Panc1 (cell line): ENCODE results near the gene FAM210B. TPM values are rescaled to one million over a fixed set of nuclear protein-coding genes. Genes with fewer than 3 reads are reported as not detected.

Experiments used
- ATAC-seq: fragments of 200-7000 bp; cut with Tn5 transposase; 2 replicates; pipeline ENCODE4 v1.9.1; 2020; ENCODE audit warnings: mild to moderate bottlenecking, moderate library complexity
- BruUV-seq: library from RNA; stranded (reverse); fragments of 400-500 nt; replicated peaks from 2 replicates; lab custom pipeline; 2021; lab: Mats Ljungman, UMichigan
- CTCF ChIA-PET: fragments of 300-600 bp; sonication (Branson Sonifier 250); formaldehyde crosslinking; loops from one replicate; lab custom pipeline; 2022; ENCODE audit warnings: antibody characterized with exemption; lab: Charles Lee
- POLR2A ChIA-PET: fragments of 300-600 bp; sonication (Branson Sonifier 250); formaldehyde crosslinking; loops from one replicate; lab custom pipeline; 2022; ENCODE audit warnings: antibody characterized with exemption; lab: Charles Lee
- DNase-seq: peaks from one replicate; pipeline ENCODE4 v3.0.0-alpha.2; 2010; ENCODE audit warnings: low read depth, low spot score
- H3K27ac ChIP-seq: 2 replicates; pipeline ENCODE4 v1.5.1; 2011; ENCODE audit warnings: mild to moderate bottlenecking, low read length, inconsistent platforms
- H3K27me3 ChIP-seq: fragments of 200-500 bp; sonication (Bioruptor generic); 2 replicates; pipeline ENCODE4 v1.6.0; 2014; ENCODE audit warnings: low read length, inconsistent platforms; ENCODE audit not compliant: control insufficient read depth, insufficient read depth
- H3K36me3 ChIP-seq: fragments of 200-500 bp; sonication (Bioruptor generic); 2 replicates; pipeline ENCODE4 v1.5.1; 2014; ENCODE audit warnings: inconsistent platforms, mild to moderate bottlenecking, low read length, moderate library complexity; ENCODE audit not compliant: control insufficient read depth, insufficient read depth
- H3K4me1 ChIP-seq: 2 replicates; pipeline ENCODE4 v1.5.1; 2011; ENCODE audit warnings: inconsistent platforms, mild to moderate bottlenecking, low read length, moderate library complexity; ENCODE audit not compliant: control insufficient read depth, insufficient read depth
- H3K4me3 ChIP-seq, 2 experiments: 2 replicates each; pipeline ENCODE4 v1.5.1; 2011 to 2012; ENCODE audit warnings: low read depth in 2 of 2, low read length in 2 of 2, mild to moderate bottlenecking in 2 of 2, inconsistent platforms in 1 of 2, moderate library complexity in 1 of 2
- H3K9me3 ChIP-seq: fragments of 200-500 bp; sonication (Bioruptor generic); 2 replicates; pipeline ENCODE4 v1.5.1; 2014; ENCODE audit warnings: low read depth, mild to moderate bottlenecking, inconsistent platforms, low read length, moderate library complexity; ENCODE audit not compliant: control insufficient read depth, insufficient read depth
- CTCF ChIP-seq: fragments of 450-650 bp; IDR thresholded peaks from 2 replicates; pipeline ENCODE4 v1.5.1; 2017; ENCODE audit warnings: mild to moderate bottlenecking
- POLR2AphosphoS5 ChIP-seq: IDR thresholded peaks from 2 replicates; pipeline ENCODE4 v1.6.1; 2012; ENCODE audit warnings: mild to moderate bottlenecking, low read depth, low read length, moderate library complexity
- REST ChIP-seq, 2 experiments: IDR thresholded peaks; 2 replicates each; pipeline ENCODE4 v1.6.1; 2011 to 2012; ENCODE audit warnings: low read depth in 2 of 2, control low read depth in 1 of 2, low read length in 1 of 2, mild to moderate bottlenecking in 1 of 2, moderate library complexity in 1 of 2; ENCODE audit not compliant: insufficient read depth in 1 of 2
- SIN3A ChIP-seq: IDR thresholded peaks from 2 replicates; pipeline ENCODE4 v1.6.1; 2012; ENCODE audit warnings: low read depth, mild to moderate bottlenecking, low read length, moderate library complexity, borderline replicate concordance; ENCODE audit not compliant: insufficient read depth
- TCF7L2 ChIP-seq: IDR thresholded peaks from 2 replicates; pipeline ENCODE4 v1.6.1; 2011; ENCODE audit warnings: mild to moderate bottlenecking, low read depth, low read length, inconsistent platforms
- in situ Hi-C: cut with HindIII; loops from 2 replicates; pipeline ENCODE4 v1.10.0; 2016; ENCODE audit warnings: low sequenced_read_pairs, low pct_unique_long_range_greater_than_20kb
- intact Hi-C: fragments of 100-400 bp; cut with micrococcal nuclease; formaldehyde crosslinking; loops from one replicate; pipeline ENCODE4 v1.10.0; 2022; ENCODE audit not compliant: unreplicated experiment
- total RNA-seq: library from RNA; stranded (reverse); gene quantifications from one replicate; pipeline ENCODE4 v1.2.1, GENCODE V29; 2021; ENCODE audit not compliant: unreplicated experiment

Gene FAM210B
- total RNA-seq, 1 experiment from 2014 or later = 10.8 TPM

- Histone ChIP-seq H3K27me3 (no peaks in the 10 kb centered on the region), H3K9me3 (no peaks in the 10 kb centered on the region), H3K4me3 (no peak overlapping the region), H3K27ac (no peak overlapping the region), H3K36me3 (peaks cover 37% of the 10 kb centered on the region), H3K4me1 (peaks cover 14% of the 10 kb centered on the region)
- ChIA-PET POLR2A (interaction anchor here (0.6 kb wide), 1 partner anchor 27 kb away, joined by 8 read pairs; the partner anchor contains the start of gene FAM210B), CTCF (no interaction called here)
- ATAC-seq (no peak), DNase-seq (no peak)
- no TSS peak for BruUV-seq
- intact Hi-C loops (no loop called here), in situ Hi-C loops (no loop called here)
- TF ChIP-seq SIN3A = no peak
- TF ChIP-seq POLR2AphosphoS5 = no peak
- no peak for TF ChIP-seq TCF7L2
- no peak for TF ChIP-seq REST (IDR thresholded peaks at IDR 0.05; ENCODE audit: insufficient read depth in 1 of 2, low read depth in 2 of 2, low read length in 1 of 2)
- no peak for TF ChIP-seq CTCF
Measured at GRCh38 chr20:56386219-56386618, 27.4 kb downstream of the FAM210B start.

- CTCF ChIA-PET = no interaction called here
- DNase-seq = no peak
- H3K27ac ChIP-seq = no peak overlapping the region
- H3K4me3 ChIP-seq = no peak overlapping the region
- no peaks in the 10 kb centered on the region for H3K9me3 ChIP-seq
- H3K4me1 ChIP-seq = peaks cover 18% of the 10 kb centered on the region
- no peaks in the 10 kb centered on the region for H3K27me3 ChIP-seq
- no peak for ATAC-seq
- BruUV-seq = no TSS peak
- in situ Hi-C loops = no loop called here
- POLR2A ChIA-PET = interaction anchor here (0.6 kb wide), 1 partner anchor 31 kb away, joined by 3 read pairs; no protein-coding TSS in a partner anchor
- TF ChIP-seq POLR2AphosphoS5 (no peak), REST (IDR thresholded peaks at IDR 0.05; ENCODE audit: insufficient read depth in 1 of 2, low read depth in 2 of 2, low read length in 1 of 2) (no peak), TCF7L2 (no peak), CTCF (no peak), SIN3A (no peak)
- intact Hi-C loops = no loop called here
- peaks cover 22% of the 10 kb centered on the region for H3K36me3 ChIP-seq
Measured at GRCh38 chr20:56388882-56389281, 30.1 kb downstream of the FAM210B start.
